H1 (cell line): Measurements from ENCODE around the gene PAIP2. TPM values are rescaled to one million over a fixed set of nuclear protein-coding genes. Genes with fewer than 3 reads are reported as not detected.

Source experiments
- CTCF ChIA-PET: fragments of 300-600 bp; sonication (Branson Sonifier 250); formaldehyde crosslinking; loops from one replicate; lab custom pipeline; 2021; ENCODE audit not compliant: partially characterized antibody; lab: Charles Lee
- POLR2A ChIA-PET: fragments of 300-600 bp; sonication (Branson Sonifier 250); formaldehyde crosslinking; loops from one replicate; lab custom pipeline; 2021; ENCODE audit warnings: inconsistent platforms; ENCODE audit not compliant: partially characterized antibody; lab: Charles Lee
- DNase-seq, 2 experiments: peaks; one replicate each; pipeline versions ENCODE4 v3.0.0 to v3.0.0-alpha.2; 2010 to 2022; ENCODE audit warnings: low spot score in 2 of 2, low read depth in 1 of 2, mixed read lengths in 1 of 2
- FAIRE-seq: peaks from 2 replicates; lab custom pipeline; 2011; peaks lifted over from hg19 to GRCh38; lab: Jason Lieb, UNC
- H2AFZ ChIP-seq: 2 replicates; pipeline ENCODE4 v1.8.1; 2012; ENCODE audit warnings: low read length, inconsistent platforms
- H2AK5ac ChIP-seq: 2 replicates; pipeline ENCODE4 v1.6.1; 2013; ENCODE audit warnings: low read depth, low read length
- H2BK120ac ChIP-seq: replicated peaks from 2 replicates; pipeline ENCODE3; 2013; ENCODE audit warnings: low read depth, low read length, inconsistent platforms
- H2BK12ac ChIP-seq: 2 replicates; pipeline ENCODE4 v1.6.1; 2013; ENCODE audit warnings: low read depth, low read length
- H2BK15ac ChIP-seq: 2 replicates; pipeline ENCODE4 v1.6.1; 2013; ENCODE audit warnings: low read length
- H2BK20ac ChIP-seq: 2 replicates; pipeline ENCODE4 v1.6.1; 2013; ENCODE audit warnings: low read length
- H2BK5ac ChIP-seq: 2 replicates; pipeline ENCODE4 v1.6.1; 2013; ENCODE audit warnings: low read depth, low read length
- H3K14ac ChIP-seq: 2 replicates; pipeline ENCODE4 v1.6.1; 2013; ENCODE audit warnings: inconsistent platforms; ENCODE audit not compliant: insufficient read length
- H3K18ac ChIP-seq: 2 replicates; pipeline ENCODE4 v1.6.1; 2013; ENCODE audit warnings: low read length; ENCODE audit errors: extremely low read depth
- H3K23ac ChIP-seq: 2 replicates; pipeline ENCODE4 v1.6.1; 2013; ENCODE audit warnings: inconsistent platforms; ENCODE audit not compliant: insufficient read length
- H3K23me2 ChIP-seq: 2 replicates; pipeline ENCODE4 v1.6.1; 2013; ENCODE audit warnings: low read depth, low read length
- H3K27ac ChIP-seq: 2 replicates; pipeline ENCODE4 v1.6.1; 2011; ENCODE audit warnings: low read depth, low read length, inconsistent platforms
- H3K27me3 ChIP-seq, 4 experiments: replicated peaks in 1 of 4; 1 replicate in 1 of 4; 2 replicates in 3 of 4; pipeline versions ENCODE4 v1.6.1 to v1.8.1; 2011 to 2013; ENCODE audit warnings: low read length in 3 of 4, mild to moderate bottlenecking in 3 of 4, inconsistent platforms in 2 of 4, mixed read lengths in 2 of 4, moderate library complexity in 1 of 4; ENCODE audit not compliant: control insufficient read depth in 3 of 4, insufficient read depth in 3 of 4; ENCODE audit errors: extremely low read depth in 1 of 4
- H3K36me3 ChIP-seq, 4 experiments: 2 replicates each; pipeline versions ENCODE4 v1.6.1 to v1.8.1; 2011 to 2013; ENCODE audit warnings: mild to moderate bottlenecking in 4 of 4, low read length in 3 of 4, moderate library complexity in 2 of 4, control low read depth in 1 of 4, inconsistent platforms in 1 of 4; ENCODE audit not compliant: insufficient read depth in 4 of 4, control insufficient read depth in 2 of 4
- H3K4ac ChIP-seq: replicated peaks from 2 replicates; pipeline ENCODE3; 2013; ENCODE audit warnings: low read length, low read depth, mixed read lengths, inconsistent platforms; ENCODE audit not compliant: insufficient read length
- H3K4me1 ChIP-seq, 4 experiments: replicated peaks in 1 of 4; 1 replicate in 1 of 4; 2 replicates in 3 of 4; pipeline versions ENCODE4 v1.6.1 to v1.8.1; 2011 to 2013; ENCODE audit warnings: low read length in 3 of 4, inconsistent platforms in 2 of 4, mixed read lengths in 1 of 4; ENCODE audit not compliant: insufficient read depth in 4 of 4, control insufficient read depth in 3 of 4
- H3K4me2 ChIP-seq, 2 experiments: 2 replicates each; pipeline versions ENCODE4 v1.6.1 to v1.8.1; 2011 to 2013; ENCODE audit warnings: low read depth in 2 of 2, low read length in 2 of 2, control low read depth in 1 of 2, inconsistent platforms in 1 of 2, mild to moderate bottlenecking in 1 of 2; ENCODE audit not compliant: insufficient read depth in 1 of 2
- H3K4me3 ChIP-seq, 4 experiments: fragments of 200-600, 300-600 bp in 1 of 4; sonication (generic), shearing (Covaris generic), sonication (Bioruptor Twin) in 1 of 4; 2 replicates each; pipeline versions ENCODE4 v1.5.1 to v1.8.1; 2011 to 2016; ENCODE audit warnings: low read length in 4 of 4, low read depth in 3 of 4, control low read depth in 2 of 4, inconsistent platforms in 2 of 4, mild to moderate bottlenecking in 2 of 4, mixed read lengths in 1 of 4, moderate library complexity in 1 of 4; ENCODE audit not compliant: insufficient read depth in 2 of 4; ENCODE audit errors: extremely low read depth in 1 of 4
- H3K56ac ChIP-seq: replicated peaks from 2 replicates; pipeline ENCODE3; 2013; ENCODE audit warnings: low read depth, mild to moderate bottlenecking, mixed read lengths, low read length, inconsistent platforms; ENCODE audit not compliant: insufficient read length
- H3K79me1 ChIP-seq: 2 replicates; pipeline ENCODE4 v1.6.1; 2013; ENCODE audit warnings: low read depth, low read length, control low read depth
- H3K79me2 ChIP-seq, 2 experiments: 2 replicates each; pipeline versions ENCODE4 v1.6.1 to v1.8.1; 2012 to 2013; ENCODE audit warnings: low read length in 2 of 2, mild to moderate bottlenecking in 2 of 2, inconsistent platforms in 1 of 2; ENCODE audit not compliant: insufficient read depth in 2 of 2, control insufficient read depth in 1 of 2
- H3K9ac ChIP-seq, 4 experiments: replicated peaks in 1 of 4; 1 replicate in 1 of 4; 2 replicates in 3 of 4; pipeline versions ENCODE4 v1.6.1 to v1.8.1; 2011 to 2013; ENCODE audit warnings: low read depth in 3 of 4, low read length in 3 of 4, control low read depth in 2 of 4, mild to moderate bottlenecking in 2 of 4, moderate library complexity in 2 of 4, inconsistent platforms in 1 of 4; ENCODE audit errors: extremely low read depth in 1 of 4
- H3K9me3 ChIP-seq, 2 experiments: 2 replicates each; pipeline versions ENCODE4 v1.6.1 to v1.8.1; 2012 to 2013; ENCODE audit warnings: mild to moderate bottlenecking in 2 of 2, moderate library complexity in 2 of 2, control low read depth in 1 of 2, inconsistent platforms in 1 of 2, low read depth in 1 of 2, low read length in 1 of 2, mixed read lengths in 1 of 2; ENCODE audit not compliant: insufficient read depth in 2 of 2
- H4K20me1 ChIP-seq, 2 experiments: replicated peaks in 1 of 2; 2 replicates each; pipeline versions ENCODE3 to v1.8.1; 2011 to 2013; ENCODE audit warnings: inconsistent platforms in 2 of 2, low read length in 2 of 2, mild to moderate bottlenecking in 1 of 2; ENCODE audit not compliant: insufficient read depth in 2 of 2, control insufficient read depth in 1 of 2
- H4K5ac ChIP-seq: 2 replicates; pipeline ENCODE4 v1.6.1; 2013; ENCODE audit warnings: low read length, low read depth, mixed read lengths, inconsistent platforms; ENCODE audit not compliant: insufficient read length
- H4K8ac ChIP-seq: 2 replicates; pipeline ENCODE4 v1.8.0; 2013; ENCODE audit warnings: mild to moderate bottlenecking, moderate library complexity, low read length, inconsistent platforms; ENCODE audit not compliant: insufficient read depth; ENCODE audit errors: extremely low read depth
- H4K91ac ChIP-seq: replicated peaks from 2 replicates; pipeline ENCODE3; 2013; ENCODE audit warnings: low read length, mixed read lengths, inconsistent platforms; ENCODE audit not compliant: insufficient read length
- ATF2 ChIP-seq: IDR thresholded peaks from 2 replicates; pipeline ENCODE4 v1.6.1; 2012; ENCODE audit warnings: low read length, inconsistent platforms
- CBX8 ChIP-seq: fragments of 300-800, 300-1000 bp; sonication (generic); IDR thresholded peaks from 2 replicates; pipeline ENCODE4 v1.7.1; 2016; ENCODE audit warnings: low read depth, low read length, borderline replicate concordance
- CHD2 ChIP-seq: IDR thresholded peaks from 2 replicates; pipeline ENCODE4 v1.6.1; 2012; ENCODE audit warnings: low read length, improper control_type of control experiment
- CREB1 ChIP-seq: IDR thresholded peaks from 2 replicates; pipeline ENCODE4 v1.6.1; 2012; ENCODE audit warnings: inconsistent platforms
- CTBP2 ChIP-seq: IDR thresholded peaks from 2 replicates; pipeline ENCODE4 v1.7.0; 2011; ENCODE audit warnings: borderline replicate concordance, mild to moderate bottlenecking, moderate library complexity, mixed read lengths, low read length; ENCODE audit not compliant: insufficient read depth, insufficient read length
- EP300 ChIP-seq, 2 experiments: IDR thresholded peaks; 1 replicate in 1 of 2; 2 replicates in 1 of 2; pipeline ENCODE4 v1.6.1; 2011 to 2012; ENCODE audit warnings: low read depth in 2 of 2, low read length in 2 of 2, mild to moderate bottlenecking in 2 of 2, borderline replicate concordance in 1 of 2, inconsistent platforms in 1 of 2, moderate library complexity in 1 of 2
- JUND ChIP-seq: IDR thresholded peaks from 2 replicates; pipeline ENCODE4 v1.6.1; 2011; ENCODE audit warnings: mild to moderate bottlenecking, improper control_type of control experiment, low read length
- KDM1A ChIP-seq: fragments of 200-600, 300-600 bp; sonication (generic); IDR thresholded peaks from 2 replicates; pipeline ENCODE4 v1.7.1; 2016; ENCODE audit warnings: mild to moderate bottlenecking, low read length, borderline replicate concordance
- NRF1 ChIP-seq: IDR thresholded peaks from 2 replicates; pipeline ENCODE4 v1.6.1; 2011; ENCODE audit warnings: mild to moderate bottlenecking, low read depth, low read length, improper control_type of control experiment
- RXRA ChIP-seq: IDR thresholded peaks from 2 replicates; pipeline ENCODE4 v1.6.1; 2011; ENCODE audit warnings: low read depth, mild to moderate bottlenecking, low read length, moderate library complexity; ENCODE audit not compliant: insufficient read depth
- SIX5 ChIP-seq: IDR thresholded peaks from 2 replicates; pipeline ENCODE4 v1.6.1; 2011; ENCODE audit warnings: mild to moderate bottlenecking, low read depth, low read length
- WGBS, 2 experiments: shearing (Covaris generic) in 1 of 2; methylation state at CpG; one replicate each; pipeline versions ENCODE4 v1.1.6 to v1.1.7; 2013 to 2015; ENCODE audit warnings: low lambda C conversion rate in 2 of 2, mixed read lengths in 2 of 2, inconsistent platforms in 1 of 2, low coverage in 1 of 2, missing lambda C conversion rate in 1 of 2; ENCODE audit not compliant: insufficient replicate concordance in 2 of 2, insufficient coverage in 1 of 2, insufficient read length in 1 of 2; ENCODE audit errors: extremely low coverage in 1 of 2, missing lambda C conversion rate in 1 of 2; 5-methylcytosine and 5-hydroxymethylcytosine counted together
- polyA plus RNA-seq, 7 experiments: library from polyadenylated mRNA; depleted of rRNA in 3 of 7; stranded (reverse) in 5 of 7; unstranded in 2 of 7; fragments of >200 nt in 5 of 7; fragments of 200-250 nt in 2 of 7; gene quantifications; 1 replicate in 5 of 7; 2 replicates in 1 of 7; 4 replicates in 1 of 7; pipeline versions ENCODE4 v1.2.1 to v1.2.3, GENCODE V29; 2011 to 2013; ENCODE audit warnings: missing spikeins in 2 of 7, mixed read lengths in 2 of 7
- total RNA-seq: library from RNA; stranded (reverse); fragmentation: NEBNext Ultra II Directional; extraction: Animal tissue kit (Norgen Biotek cat#: 25700); gene quantifications from 2 replicates; pipeline ENCODE4 v1.2.1, GENCODE V29; 2021
- TF ChIP-seq, protein P1 (sequence below): IDR thresholded peaks from 2 replicates; pipeline ENCODE4 v1.6.1; 2012; ENCODE audit warnings: inconsistent platforms

Gene PAIP2
- total and polyA plus RNA-seq, 2 of the 8 experiments (the other 6 are each of a cell fraction or from before 2014, with no cell fraction given), result 87.6 to 162 TPM

- no peak overlapping the region for H3K56ac ChIP-seq
- H4K5ac ChIP-seq, result no peak overlapping the region
- H3K79me1 ChIP-seq, result peaks cover 4% of the 10 kb centered on the region
- no peaks in the 10 kb centered on the region for H3K9me3 ChIP-seq
- FAIRE-seq (no peak), DNase-seq (no peak)
- H2BK5ac ChIP-seq, result no peak overlapping the region
- peaks cover 0 to 7% (median under 1%) of the 10 kb centered on the region in 4 experiments; a peak in 4 of 7 replicates for H3K4me1 ChIP-seq
- H4K20me1 ChIP-seq, result peaks cover 14 to 15% of the 10 kb centered on the region in 2 experiments
- no peaks in the 10 kb centered on the region for H3K27me3 ChIP-seq
- no peak overlapping the region for H2BK12ac ChIP-seq
- ChIA-PET CTCF (interaction anchor here (0.9 kb wide), 1 partner anchor 26 kb away, joined by 3 read pairs; no protein-coding TSS in a partner anchor), POLR2A (interaction anchor here (0.8 to 5.4 kb wide), 8 partner anchors 10 to 49 kb away, joined by 3 to 111 read pairs (median 4); partner anchors contain the start of gene MATR3)
- H3K4me3 ChIP-seq, result peak overlapping the region; percentile 82 to 94 (median 88); a peak in 7 of 8 replicates
- no peak overlapping the region for H3K18ac ChIP-seq
- H3K9ac ChIP-seq, result no peak overlapping the region
- no peak overlapping the region for H2AFZ ChIP-seq
- H3K27ac ChIP-seq, result no peak overlapping the region
- no peak overlapping the region for H2AK5ac ChIP-seq
- H3K36me3 ChIP-seq, result peaks cover 0 to 16% (median 0%) of the 10 kb centered on the region in 4 experiments; a peak in 3 of 8 replicates
- peaks cover 39 to 62% of the 10 kb centered on the region in 2 experiments for H3K79me2 ChIP-seq
- no peak overlapping the region for H2BK120ac ChIP-seq
- no peak overlapping the region for H4K8ac ChIP-seq
- H3K23me2 ChIP-seq, result peaks cover 7% of the 10 kb centered on the region; the same call in 1 of the 2 replicates
- H3K23ac ChIP-seq, result no peak overlapping the region
- H3K14ac ChIP-seq, result no peak overlapping the region
- no peak overlapping the region for H4K91ac ChIP-seq
- no peak overlapping the region for H2BK15ac ChIP-seq
- H3K4me2 ChIP-seq, result peak overlapping the region; percentile 80 to 97
- H2BK20ac ChIP-seq, result no peak overlapping the region
- H3K4ac ChIP-seq, result no peak overlapping the region
- 75% methylated on average over 9 of the region's 9 CpGs; no CpG with 5 or more reads in 1 of the 2 experiments for WGBS, 2 experiments
- TF ChIP-seq EP300 (IDR thresholded peaks at IDR 0.05; ENCODE audit: borderline replicate concordance in 1 of 2, low read depth in 2 of 2, low read length in 2 of 2) (no peak), JUND (no peak), CTBP2 (no peak), NRF1 (no peak), KDM1A (no peak), CREB1 (no peak), SIX5 (no peak), CBX8 (no peak), ATF2 (no peak), RXRA (no peak), CHD2 (no peak)
- TF ChIP-seq, protein P1, sequence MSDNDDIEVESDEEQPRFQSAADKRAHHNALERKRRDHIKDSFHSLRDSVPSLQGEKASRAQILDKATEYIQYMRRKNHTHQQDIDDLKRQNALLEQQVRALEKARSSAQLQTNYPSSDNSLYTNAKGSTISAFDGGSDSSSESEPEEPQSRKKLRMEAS, result no peak
Measured at GRCh38 chr5:139343476-139343875, 1.8 kb downstream of the PAIP2 start.
